Measurements from ENCODE around the gene TPM1. TPM values are rescaled to one million over a fixed set of nuclear protein-coding genes. Genes with fewer than 3 reads are reported as not detected.

Gene TPM1
- total and polyA plus RNA-seq, 9 of the 15 experiments (the other 6 are each of a cell fraction or from before 2014, with no cell fraction given), result 8.1 to 53.9 (median 43.1) TPM

DNA sequence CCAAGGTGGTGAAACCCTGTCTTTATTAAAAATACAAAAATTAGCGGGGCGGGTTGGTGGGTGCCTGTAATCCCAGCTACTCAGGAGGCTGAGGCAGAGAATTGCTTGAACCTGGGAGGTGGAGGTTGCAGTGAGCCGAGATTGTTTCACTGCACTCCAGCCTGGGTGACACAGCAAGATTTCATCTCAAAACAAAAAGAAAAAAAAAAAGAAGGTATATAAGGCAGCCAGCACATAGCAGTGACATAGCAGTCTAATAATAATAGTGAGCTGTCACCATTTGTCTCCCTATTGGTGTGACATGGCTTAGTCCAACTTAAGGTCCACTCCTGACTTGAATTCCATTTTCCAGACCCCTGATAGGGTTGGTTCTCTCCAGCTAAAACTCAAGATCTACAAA is 70.3 kb downstream of the TPM1 start (continued):
- TF ChIP-seq KLF16 (IDR thresholded peaks at IDR 0.05), result no peak
- no peak for TF ChIP-seq MTA2 (IDR thresholded peaks at IDR 0.05; ENCODE audit: low read depth)
- no peak for TF ChIP-seq SPI1 (IDR thresholded peaks at IDR 0.05; ENCODE audit: borderline replicate concordance, low read depth, low read length)
- no peak for TF ChIP-seq ZNF609 (CRISPR knock-in tag; IDR thresholded peaks at IDR 0.05; ENCODE audit: borderline replicate concordance)
- no peak for TF ChIP-seq ELF4 (CRISPR knock-in tag; IDR thresholded peaks at IDR 0.05)
- no peak for TF ChIP-seq CTCF (IDR thresholded peaks at IDR 0.05 in 2 of 3, conservative IDR thresholded peaks at IDR 0.05 in 1 of 3; ENCODE audit: insufficient read depth in 2 of 3, low read depth in 1 of 3, low read length in 3 of 3)
- TF ChIP-seq TAF7 (tag; IDR thresholded peaks at IDR 0.05), result no peak
- no peak for TF ChIP-seq ZNF778 (CRISPR knock-in tag; IDR thresholded peaks at IDR 0.05)
- TF ChIP-seq SMARCE1 (IDR thresholded peaks at IDR 0.05), result peak; percentile 52; the same call in 1 of the 2 replicates
- TF ChIP-seq ZBED1 (IDR thresholded peaks at IDR 0.05), result no peak
- TF ChIP-seq GTF2A2 (tag; IDR thresholded peaks at IDR 0.05), result no peak
- no peak for TF ChIP-seq ZNF263 (CRISPR knock-in tag; IDR thresholded peaks at IDR 0.05; ENCODE audit: borderline replicate concordance)
- no peak for TF ChIP-seq BRCA1 (IDR thresholded peaks at IDR 0.05)
- TF ChIP-seq BRCA1 (CRISPR knock-in tag; IDR thresholded peaks at IDR 0.05), result no peak
- TF ChIP-seq HNRNPK (IDR thresholded peaks at IDR 0.05; ENCODE audit: low read depth, low read length, poor library complexity, severe bottlenecking), result no peak
- no peak for TF ChIP-seq FOSL1 (tag; conservative IDR thresholded peaks at IDR 0.05)
- TF ChIP-seq PHF8 (IDR thresholded peaks at IDR 0.05; ENCODE audit: borderline replicate concordance, low read length), result no peak
- no peak for TF ChIP-seq POU5F1 (IDR thresholded peaks at IDR 0.05; ENCODE audit: borderline replicate concordance, low read depth, low read length, partially characterized antibody)
- TF ChIP-seq CTBP1 (IDR thresholded peaks at IDR 0.05; ENCODE audit: borderline replicate concordance), result no peak
- TF ChIP-seq POLR2B (IDR thresholded peaks at IDR 0.05; ENCODE audit: low read depth, partially characterized antibody), result no peak
- no peak for TF ChIP-seq ZNF766 (CRISPR knock-in tag; conservative IDR thresholded peaks at IDR 0.05)
- no peak for TF ChIP-seq SRSF1 (IDR thresholded peaks at IDR 0.05; ENCODE audit: low read depth, low read length)
- no peak for TF ChIP-seq ZNF699 (CRISPR knock-in tag; IDR thresholded peaks at IDR 0.05; ENCODE audit: insufficient replicate concordance)
- TF ChIP-seq FOXJ2 (tag; IDR thresholded peaks at IDR 0.05), result no peak
- no peak for TF ChIP-seq MEF2D (tag; conservative IDR thresholded peaks at IDR 0.05; ENCODE audit: low read depth)
